Erythroblast (primary cell): Measurements from ENCODE around the gene HSP90B1.

ENCODE experiments used
- DNase-seq, 2 experiments: peaks; one replicate each; lab custom pipeline; 2025; lab: John Stamatoyannopoulos, UW
- GATA1 ChIP-seq: IDR thresholded peaks from 2 replicates; pipeline ENCODE4 v1.6.1; 2011; ENCODE audit warnings: low read depth, mild to moderate bottlenecking, control low read depth, low read length, moderate library complexity
- POLR2A ChIP-seq: IDR thresholded peaks from 2 replicates; pipeline ENCODE4 v1.6.1; 2011; ENCODE audit warnings: mild to moderate bottlenecking, low read length

Gene HSP90B1

DNA sequence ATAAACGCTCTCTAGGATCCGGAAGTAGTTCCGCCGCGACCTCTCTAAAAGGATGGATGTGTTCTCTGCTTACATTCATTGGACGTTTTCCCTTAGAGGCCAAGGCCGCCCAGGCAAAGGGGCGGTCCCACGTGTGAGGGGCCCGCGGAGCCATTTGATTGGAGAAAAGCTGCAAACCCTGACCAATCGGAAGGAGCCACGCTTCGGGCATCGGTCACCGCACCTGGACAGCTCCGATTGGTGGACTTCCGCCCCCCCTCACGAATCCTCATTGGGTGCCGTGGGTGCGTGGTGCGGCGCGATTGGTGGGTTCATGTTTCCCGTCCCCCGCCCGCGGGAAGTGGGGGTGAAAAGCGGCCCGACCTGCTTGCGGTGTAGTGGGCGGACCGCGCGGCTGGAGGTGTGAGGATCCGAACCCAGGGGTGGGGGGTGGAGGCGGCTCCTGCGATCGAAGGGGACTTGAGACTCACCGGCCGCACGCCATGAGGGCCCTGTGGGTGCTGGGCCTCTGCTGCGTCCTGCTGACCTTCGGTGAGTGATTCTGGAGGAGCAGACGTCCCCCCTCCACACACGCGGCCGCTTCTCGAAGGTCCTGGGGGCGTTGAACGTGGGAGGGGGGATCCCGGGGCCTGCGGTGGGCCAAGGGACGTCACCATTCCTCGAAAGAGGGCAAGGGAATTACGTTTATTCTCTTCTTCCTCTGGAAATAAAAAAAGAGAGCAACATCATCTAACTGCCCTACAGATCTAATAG is at the start of gene HSP90B1:
TSS of gene HSP90B1 (plus strand) at position 377 of the 753 bp plus-strand sequence. CDS start at position 483, 106 bp downstream.
- peak; percentile 100 for DNase-seq
- TF ChIP-seq POLR2A (peak; percentile 86), GATA1 (no peak)

DNA sequence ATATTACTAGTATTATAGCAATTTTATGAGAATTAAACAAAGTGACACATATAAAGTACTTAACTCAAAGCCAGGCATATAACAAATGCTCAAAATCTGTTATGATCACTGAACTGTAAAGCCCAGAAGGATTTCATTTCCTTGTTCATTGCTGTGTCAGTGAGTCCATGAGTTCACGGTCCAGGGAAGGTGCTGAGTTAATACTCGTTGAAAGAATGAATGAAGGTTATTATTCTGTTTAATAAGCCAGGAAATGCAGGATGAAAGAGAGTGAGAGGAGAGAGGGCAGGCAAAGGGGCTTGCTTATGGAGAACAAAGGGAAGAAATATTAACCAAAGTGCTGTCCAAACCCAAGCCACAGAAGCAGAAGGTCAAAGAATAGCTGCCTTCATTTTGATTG is 48.9 kb upstream of the HSP90B1 start:
- no peak for DNase-seq
- no peak for TF ChIP-seq GATA1
- no peak for TF ChIP-seq POLR2A

DNA sequence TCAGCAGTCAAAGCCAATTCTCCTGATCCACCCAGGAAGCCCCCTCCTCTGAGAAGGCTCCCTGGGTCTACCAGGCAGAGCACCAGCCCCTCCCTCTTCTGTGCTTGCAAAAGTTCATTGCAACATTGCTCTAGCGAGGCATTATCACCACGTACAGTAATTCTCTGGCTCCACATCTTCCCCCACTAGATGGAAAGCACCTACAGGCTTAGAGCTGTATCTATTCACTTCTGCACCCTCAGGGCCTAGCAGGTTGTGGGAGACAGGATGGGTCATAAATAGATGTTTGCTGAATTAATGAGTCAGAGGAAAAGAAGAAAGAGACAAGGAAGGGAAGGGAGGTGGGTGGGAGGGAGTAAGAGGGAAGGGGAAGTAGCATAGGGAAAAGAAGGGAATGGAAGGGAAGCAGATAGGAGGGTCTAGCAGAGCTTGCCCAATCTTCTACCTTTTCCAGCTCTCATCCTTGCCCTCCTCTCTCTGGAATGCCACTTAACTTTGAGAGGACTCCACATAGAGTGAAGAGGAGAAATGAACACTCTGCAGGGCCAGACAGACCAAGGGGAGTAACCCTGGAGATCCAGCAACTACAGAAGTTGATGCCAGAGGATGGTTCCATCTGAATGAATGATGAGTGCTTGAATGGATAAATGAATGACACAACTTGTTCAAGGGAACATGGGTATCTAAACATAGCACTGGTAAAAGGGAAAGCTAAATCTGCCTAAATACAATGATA is 47.2 kb upstream of the HSP90B1 start:
- no peak for DNase-seq
- TF ChIP-seq GATA1 (no peak), POLR2A (no peak)

DNA sequence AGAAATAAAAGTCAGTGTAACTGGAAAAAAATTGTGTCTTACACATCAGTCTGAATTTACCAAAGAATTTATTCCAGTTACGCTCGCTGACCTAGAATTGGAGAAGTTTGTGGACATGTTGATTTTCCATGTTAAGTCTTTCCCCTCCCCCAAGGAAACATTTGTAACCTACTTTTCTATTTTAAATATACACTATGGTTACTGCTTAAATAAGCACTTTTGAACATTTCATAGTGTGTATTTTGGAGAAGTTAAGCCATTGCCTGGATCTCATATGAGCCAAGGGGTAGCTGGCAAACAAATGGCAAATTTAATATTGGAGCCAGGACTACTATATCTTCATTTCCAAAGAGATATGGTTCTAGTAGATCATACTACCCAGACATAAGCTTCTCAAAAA is 46.3 kb upstream of the HSP90B1 start:
- no peak for DNase-seq
- TF ChIP-seq GATA1 (no peak), POLR2A (no peak)

DNA sequence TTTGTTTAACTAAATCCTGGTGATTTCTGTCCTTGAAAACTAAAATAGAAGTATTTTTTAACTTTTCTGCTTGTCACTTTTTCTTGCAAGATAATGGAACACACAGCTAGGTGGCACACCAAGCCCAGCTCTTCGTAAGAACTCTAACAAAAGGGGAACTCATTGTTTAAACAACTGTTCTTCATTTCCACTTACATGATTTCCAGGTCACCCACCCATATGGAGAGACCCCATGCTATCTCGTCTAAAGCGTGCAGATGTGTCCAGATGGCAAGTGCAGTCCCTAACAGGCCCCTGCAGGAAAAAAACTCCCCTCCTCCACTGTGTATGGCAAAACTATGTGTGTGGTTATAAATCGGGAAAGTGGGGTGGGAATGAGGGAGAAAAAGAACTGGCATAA is 45.9 kb upstream of the HSP90B1 start:
- no peak for TF ChIP-seq GATA1
- TF ChIP-seq POLR2A = no peak
- peak; percentile 22 to 26 for DNase-seq

DNA sequence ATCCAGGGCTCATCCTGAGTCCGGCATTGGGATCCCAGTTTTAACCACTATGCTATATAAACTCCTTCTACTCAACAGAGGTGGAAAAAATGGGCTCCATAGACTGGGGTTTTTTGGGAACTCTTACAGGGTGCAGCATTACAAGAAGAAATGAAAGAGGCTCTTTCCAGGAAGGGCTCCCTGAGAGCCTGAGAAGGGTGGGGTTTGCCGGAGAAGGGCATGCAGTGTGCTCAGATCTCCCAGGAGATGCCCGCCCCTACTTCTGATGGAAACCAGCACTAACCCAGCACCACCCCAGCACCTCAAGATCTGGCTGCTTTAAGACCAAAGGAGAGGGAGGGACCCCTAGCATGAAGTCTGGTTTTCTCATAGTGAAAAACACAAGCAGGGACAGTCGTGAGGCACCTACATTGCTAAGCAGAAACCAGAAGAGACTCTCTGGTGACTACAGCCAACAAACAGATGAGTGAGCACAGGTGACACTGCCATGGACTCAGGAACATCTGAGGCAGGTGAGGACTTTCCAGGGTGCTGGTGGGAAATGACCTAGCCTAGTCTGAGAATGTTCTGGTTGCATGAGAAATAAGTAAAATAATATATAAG is 43.9 kb upstream of the HSP90B1 start:
- TF ChIP-seq POLR2A (no peak), GATA1 (no peak)
- no peak for DNase-seq

DNA sequence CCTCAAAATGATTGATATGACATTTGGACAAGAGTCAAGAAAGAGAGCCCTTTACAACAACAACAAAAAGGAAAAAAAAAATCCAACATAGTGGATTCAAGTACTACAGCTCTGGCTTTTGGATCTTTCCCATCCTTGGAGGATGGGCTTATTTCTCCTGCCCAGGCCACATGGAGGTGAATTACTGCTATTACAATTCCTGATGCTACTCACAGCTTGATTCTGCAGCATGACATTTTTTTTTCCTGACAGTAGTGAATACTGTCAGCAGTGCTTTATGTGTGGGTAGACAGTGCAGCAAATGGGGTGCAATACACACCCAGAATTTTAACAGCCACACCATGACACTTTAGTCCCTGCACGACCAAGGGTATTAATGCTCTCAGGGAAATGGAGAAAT is 42.5 kb upstream of the HSP90B1 start:
- no peak for DNase-seq
- TF ChIP-seq GATA1 = no peak
- no peak for TF ChIP-seq POLR2A

DNA sequence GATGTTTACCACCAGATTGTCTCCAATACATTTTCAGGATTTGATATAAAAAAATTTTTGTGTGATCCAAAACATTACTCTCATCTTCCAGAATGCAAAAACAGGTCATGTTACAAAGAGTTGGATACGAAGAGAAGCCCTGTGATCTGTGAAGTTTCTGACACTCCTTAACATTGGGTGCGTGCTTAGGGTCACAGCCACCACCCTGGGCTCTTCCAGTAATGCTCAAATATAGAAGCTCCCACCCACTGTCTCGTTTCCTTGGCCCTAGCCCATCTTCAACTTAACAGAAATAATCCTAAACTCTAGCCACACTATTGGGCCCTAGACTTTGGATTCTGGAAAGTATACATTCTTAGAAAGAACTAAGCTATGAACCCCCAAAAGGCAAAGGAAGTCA is 32.9 kb upstream of the HSP90B1 start:
- no peak for TF ChIP-seq POLR2A
- TF ChIP-seq GATA1 = no peak

DNA sequence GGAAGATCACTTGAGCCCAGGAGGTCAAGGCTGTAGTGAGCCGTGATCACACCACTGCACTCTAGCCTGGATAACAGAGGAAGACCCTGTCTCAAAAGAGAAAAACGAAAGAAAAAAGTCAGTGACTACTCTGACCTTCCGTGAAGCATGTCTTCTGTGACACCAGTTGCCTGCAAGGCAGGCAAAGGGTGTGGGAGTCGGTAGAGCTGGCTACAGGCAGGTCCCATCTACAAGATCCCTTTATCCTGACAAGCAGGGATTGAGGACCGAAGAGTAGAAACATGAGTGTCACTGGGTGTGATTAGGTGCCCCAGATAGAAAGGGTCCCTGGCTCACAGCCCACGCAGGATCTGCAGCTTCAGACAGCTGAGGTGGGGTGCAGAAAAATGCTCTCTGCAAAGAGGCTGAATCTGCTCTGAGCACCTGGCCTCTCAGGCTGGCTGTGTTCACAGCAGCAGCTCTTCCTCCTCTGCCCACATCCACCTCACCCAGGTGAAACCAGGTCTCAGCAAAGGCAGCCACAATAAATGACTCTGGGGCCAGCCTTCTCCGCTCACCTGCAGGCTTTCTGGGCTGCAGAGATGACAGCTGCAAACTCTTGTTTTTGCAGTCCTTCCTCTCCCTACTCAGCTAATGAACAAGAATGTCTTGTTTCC is 28.6 kb upstream of the HSP90B1 start:
- TF ChIP-seq POLR2A (no peak), GATA1 (no peak)
- no peak for DNase-seq

More for the DNA sequence above, 32.9 kb upstream of the HSP90B1 start:
- DNase-seq = no peak

DNA sequence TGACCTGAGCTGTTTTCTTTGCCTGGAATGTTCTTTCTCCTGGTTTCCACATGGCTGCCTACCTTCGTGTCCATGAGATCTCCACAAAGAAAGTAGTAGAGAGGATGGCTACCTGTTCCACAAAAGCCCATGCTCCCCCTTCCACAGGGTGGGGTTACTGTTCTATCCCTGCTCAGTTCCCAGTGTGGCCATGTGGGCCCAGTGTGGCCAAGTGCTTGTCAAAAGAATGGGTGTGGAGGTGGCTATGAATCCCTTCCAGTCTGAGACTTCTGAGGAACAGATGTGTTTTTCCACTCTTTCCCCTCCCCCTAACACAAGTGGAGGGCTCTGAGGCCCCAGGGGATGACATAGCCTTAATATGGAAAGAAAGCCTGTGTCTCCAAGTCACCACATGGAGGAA is 26.2 kb upstream of the HSP90B1 start:
- no peak for DNase-seq
- TF ChIP-seq POLR2A = no peak
- TF ChIP-seq GATA1 = no peak

DNA sequence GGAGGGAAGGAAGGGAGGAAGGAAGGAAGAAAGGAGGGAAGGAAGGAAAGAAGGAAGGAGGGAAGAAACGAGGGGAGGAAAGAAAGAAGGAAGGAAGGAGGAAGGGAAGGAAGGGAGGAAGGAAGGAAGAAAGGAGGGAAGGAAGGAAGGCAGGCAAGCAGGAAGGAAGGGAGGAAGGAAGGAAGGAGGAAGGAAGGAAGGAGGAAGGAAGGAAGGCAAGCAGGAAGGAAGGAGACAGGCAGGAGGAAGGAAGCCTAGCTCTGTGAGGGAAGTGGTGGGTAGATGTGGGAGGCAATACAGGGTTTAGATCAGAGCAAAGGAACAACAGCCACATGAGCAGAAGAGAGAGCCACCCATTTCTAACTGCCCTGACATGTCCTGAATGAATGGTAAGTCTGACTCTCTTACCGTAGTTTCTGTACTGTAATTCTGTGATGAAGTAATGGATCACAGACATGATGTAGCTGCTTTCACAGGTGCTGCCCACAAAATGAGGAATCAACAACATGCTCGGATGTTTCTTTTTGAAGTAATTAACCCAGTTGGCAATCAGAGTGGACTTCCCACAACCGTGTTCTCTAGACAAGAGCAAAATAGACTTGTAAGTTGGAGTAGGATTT is 24.4 kb upstream of the HSP90B1 start:
- no peak for TF ChIP-seq POLR2A
- no peak for TF ChIP-seq GATA1
- DNase-seq = no peak

DNA sequence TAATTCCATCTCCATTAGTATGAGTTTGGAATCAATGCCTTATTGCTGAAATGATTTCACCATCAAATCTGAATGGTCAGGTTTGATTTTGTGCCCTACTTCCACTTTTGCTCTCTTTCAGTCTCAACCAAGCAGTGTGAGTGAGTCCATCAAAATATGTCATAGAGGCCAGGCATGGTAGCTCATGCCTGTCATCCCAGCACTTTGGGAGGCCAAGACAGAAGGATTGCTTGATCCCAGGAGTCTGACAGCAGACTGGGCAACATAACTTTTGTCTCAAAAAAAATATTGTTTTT is 22.0 kb upstream of the HSP90B1 start:
- no peak for DNase-seq
- no peak for TF ChIP-seq GATA1

DNA sequence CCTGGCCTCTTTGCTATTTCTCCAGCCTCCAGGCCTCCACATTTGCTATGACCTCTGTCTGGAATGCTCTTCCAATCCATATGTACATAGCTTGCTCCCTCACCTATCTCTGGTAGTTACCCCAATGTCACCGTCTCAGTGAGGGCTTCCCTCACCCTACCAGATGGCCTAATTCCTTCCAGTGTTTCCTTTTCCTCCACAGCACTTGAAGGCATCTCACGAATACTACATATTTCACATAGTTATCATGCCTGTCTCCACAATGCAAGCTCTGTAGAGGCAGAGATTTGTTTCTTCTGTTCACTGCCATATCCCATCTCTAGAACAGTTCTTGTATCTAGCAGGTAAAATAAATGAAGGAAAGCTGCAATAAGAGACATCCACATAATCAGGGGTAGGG is 21.3 kb upstream of the HSP90B1 start:
- DNase-seq = no peak
- TF ChIP-seq POLR2A (no peak), GATA1 (no peak)
